ENCODE data around the gene ADAMTSL5.

GRCh38 chr19:1465191-1466016 lies 47.4 kb downstream of the ADAMTSL5 start:
- TF ChIP-seq CTCF (IDR thresholded peaks at IDR 0.05) (peak; percentile 38 to 77 (median 54)), POLR2AphosphoS5 (IDR thresholded peaks at IDR 0.05) (no peak)

All from transverse colon (tissue), 4 donors.